Keratinocyte (primary cell): ENCODE results near the gene CCDC102A. TPM values are rescaled to one million over a fixed set of nuclear protein-coding genes. Genes with fewer than 3 reads are reported as not detected.

Experiments
- DNase-seq: peaks from one replicate; pipeline ENCODE4 v3.0.0-alpha.2; 2011; ENCODE audit warnings: low read depth, missing footprints, low spot score
- FAIRE-seq: peaks from 2 replicates; lab custom pipeline; 2011; peaks lifted over from hg19 to GRCh38; lab: Jason Lieb, UNC
- H2AFZ ChIP-seq: 2 replicates; pipeline ENCODE4 v1.6.0; 2012; ENCODE audit warnings: low read length, control low read depth, inconsistent platforms; ENCODE audit not compliant: control insufficient read depth
- H3K27ac ChIP-seq: 2 replicates; pipeline ENCODE4 v1.5.1; 2011; ENCODE audit warnings: low read length; ENCODE audit not compliant: control insufficient read depth, insufficient read depth
- H3K27me3 ChIP-seq: 3 replicates; pipeline ENCODE4 v1.6.0; 2011; ENCODE audit warnings: low read length; ENCODE audit not compliant: control insufficient read depth, insufficient read depth; ENCODE audit errors: extremely low read depth
- H3K36me3 ChIP-seq, 2 experiments: 2 replicates in 1 of 2; 3 replicates in 1 of 2; pipeline ENCODE4 v1.5.1; 2011; ENCODE audit warnings: low read length in 2 of 2, mild to moderate bottlenecking in 1 of 2; ENCODE audit not compliant: control insufficient read depth in 2 of 2, insufficient read depth in 2 of 2; ENCODE audit errors: extremely low read depth in 1 of 2
- H3K4me1 ChIP-seq: 3 replicates; pipeline ENCODE4 v1.5.1; 2011; ENCODE audit warnings: low read length; ENCODE audit not compliant: control insufficient read depth, insufficient read depth; ENCODE audit errors: extremely low read depth
- H3K4me2 ChIP-seq: 3 replicates; pipeline ENCODE4 v1.6.0; 2011; ENCODE audit warnings: low read depth, low read length; ENCODE audit not compliant: control insufficient read depth, insufficient read depth; ENCODE audit errors: extremely low read depth
- H3K4me3 ChIP-seq, 3 experiments: fragments of 200-600 bp in 1 of 3; sonication (generic) in 1 of 3; 2 replicates in 2 of 3; 3 replicates in 1 of 3; pipeline ENCODE4 v1.5.1; 2011 to 2016; ENCODE audit warnings: low read length in 3 of 3, mild to moderate bottlenecking in 3 of 3, control low read depth in 2 of 3, inconsistent platforms in 1 of 3, low read depth in 1 of 3, mixed read lengths in 1 of 3, mixed run types in 1 of 3, moderate library complexity in 1 of 3; ENCODE audit not compliant: control insufficient read depth in 2 of 3, insufficient read depth in 2 of 3; ENCODE audit errors: extremely low read depth in 1 of 3
- H3K79me2 ChIP-seq: 2 replicates; pipeline ENCODE4 v1.6.0; 2012; ENCODE audit warnings: low read length; ENCODE audit not compliant: control insufficient read depth, insufficient read depth
- H3K9ac ChIP-seq: 3 replicates; pipeline ENCODE4 v1.6.0; 2011; ENCODE audit warnings: low read length; ENCODE audit not compliant: control insufficient read depth, insufficient read depth; ENCODE audit errors: extremely low read depth
- H3K9me1 ChIP-seq: 3 replicates; pipeline ENCODE4 v1.6.0; 2011; ENCODE audit warnings: low read length; ENCODE audit not compliant: control insufficient read depth, insufficient read depth; ENCODE audit errors: extremely low read depth
- H3K9me3 ChIP-seq: 2 replicates; pipeline ENCODE4 v1.5.1; 2012; ENCODE audit warnings: low read depth, low read length; ENCODE audit not compliant: control insufficient read depth
- H4K20me1 ChIP-seq: 3 replicates; pipeline ENCODE4 v1.6.0; 2011; ENCODE audit warnings: low read length; ENCODE audit not compliant: control insufficient read depth, insufficient read depth; ENCODE audit errors: extremely low read depth
- EZH2 ChIP-seq: IDR thresholded peaks from one replicate; pipeline ENCODE4 v1.6.1; 2012; ENCODE audit warnings: inconsistent platforms, mild to moderate bottlenecking, low read length, moderate library complexity
- dilution Hi-C: fragments of 300-500 bp; cut with MboI; formaldehyde crosslinking; loops from one replicate; pipeline ENCODE4 v1.7.0; 2020; ENCODE audit warnings: low sequenced_read_pairs; ENCODE audit not compliant: extremely low pct_ligation_motif_present
- polyA plus RNA-seq, 5 experiments: library from polyadenylated mRNA; depleted of rRNA in 3 of 5; stranded (reverse) in 3 of 5; stranded (forward) in 1 of 5; unstranded in 1 of 5; fragments of >200 nt; gene quantifications; 1 replicate in 1 of 5; 2 replicates in 3 of 5; 3 replicates in 1 of 5; pipeline versions ENCODE4 v1.2.1 to v1.2.3, GENCODE V29; 2011 to 2012; ENCODE audit warnings: missing spikeins in 2 of 5, low read depth in 1 of 5, low replicate concordance in 1 of 5
- TF ChIP-seq, protein P1 (sequence below), 3 experiments: IDR thresholded peaks in 1 of 3; conservative IDR thresholded peaks in 1 of 3; optimal IDR thresholded peaks in 1 of 3; 2 replicates in 2 of 3; 3 replicates in 1 of 3; pipeline versions ENCODE3 to v1.5.1; 2011; ENCODE audit warnings: low read length in 3 of 3, mild to moderate bottlenecking in 3 of 3, moderate library complexity in 2 of 3, control low read depth in 1 of 3, inconsistent platforms in 1 of 3; ENCODE audit not compliant: insufficient read depth in 2 of 3; ENCODE audit errors: extremely low read depth in 1 of 3

CCDC102A gene
- polyA plus RNA-seq, 1 donor (not counting 4 experiments of a cell fraction or from before 2014, with no cell fraction given): 2.2 TPM

DNA sequence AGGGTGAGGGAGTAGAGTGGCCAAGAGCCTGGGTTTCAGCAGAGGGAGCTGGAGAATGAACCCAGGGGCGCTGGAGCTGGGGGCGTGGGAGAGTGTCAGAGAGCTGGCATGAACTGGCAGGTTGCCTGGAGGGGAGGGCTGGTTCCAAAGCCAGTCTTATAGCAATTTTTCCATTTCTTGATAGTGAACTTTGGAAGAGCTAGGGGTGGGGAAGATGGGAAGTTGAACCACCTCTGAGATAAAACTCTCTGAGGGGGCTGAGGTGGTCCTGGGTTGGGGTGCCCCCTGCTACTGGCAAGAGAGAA is 42.9 kb upstream of the CCDC102A start:
- Histone ChIP-seq H3K4me3 (no peak overlapping the region), H3K9me1 (no peaks in the 10 kb centered on the region), H3K27me3 (no peaks in the 10 kb centered on the region), H3K9me3 (no peaks in the 10 kb centered on the region), H4K20me1 (no peaks in the 10 kb centered on the region), H3K4me1 (no peaks in the 10 kb centered on the region), H3K9ac (no peak overlapping the region), H3K36me3 (no peaks in the 10 kb centered on the region), H3K4me2 (no peak overlapping the region), H3K79me2 (no peaks in the 10 kb centered on the region), H2AFZ (no peak overlapping the region), H3K27ac (no peak overlapping the region)
- no peak for TF ChIP-seq EZH2
- TF ChIP-seq, protein P1, sequence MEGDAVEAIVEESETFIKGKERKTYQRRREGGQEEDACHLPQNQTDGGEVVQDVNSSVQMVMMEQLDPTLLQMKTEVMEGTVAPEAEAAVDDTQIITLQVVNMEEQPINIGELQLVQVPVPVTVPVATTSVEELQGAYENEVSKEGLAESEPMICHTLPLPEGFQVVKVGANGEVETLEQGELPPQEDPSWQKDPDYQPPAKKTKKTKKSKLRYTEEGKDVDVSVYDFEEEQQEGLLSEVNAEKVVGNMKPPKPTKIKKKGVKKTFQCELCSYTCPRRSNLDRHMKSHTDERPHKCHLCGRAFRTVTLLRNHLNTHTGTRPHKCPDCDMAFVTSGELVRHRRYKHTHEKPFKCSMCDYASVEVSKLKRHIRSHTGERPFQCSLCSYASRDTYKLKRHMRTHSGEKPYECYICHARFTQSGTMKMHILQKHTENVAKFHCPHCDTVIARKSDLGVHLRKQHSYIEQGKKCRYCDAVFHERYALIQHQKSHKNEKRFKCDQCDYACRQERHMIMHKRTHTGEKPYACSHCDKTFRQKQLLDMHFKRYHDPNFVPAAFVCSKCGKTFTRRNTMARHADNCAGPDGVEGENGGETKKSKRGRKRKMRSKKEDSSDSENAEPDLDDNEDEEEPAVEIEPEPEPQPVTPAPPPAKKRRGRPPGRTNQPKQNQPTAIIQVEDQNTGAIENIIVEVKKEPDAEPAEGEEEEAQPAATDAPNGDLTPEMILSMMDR (optimal IDR thresholded peaks at IDR 0.05 in 1 of 3, IDR thresholded peaks at IDR 0.05 in 1 of 3, conservative IDR thresholded peaks at IDR 0.05 in 1 of 3; ENCODE audit: extremely low read depth in 1 of 3, insufficient read depth in 2 of 3, low read length in 3 of 3): no peak
- FAIRE-seq (no peak), DNase-seq (no peak)
- dilution Hi-C loops: no loop called here

DNA sequence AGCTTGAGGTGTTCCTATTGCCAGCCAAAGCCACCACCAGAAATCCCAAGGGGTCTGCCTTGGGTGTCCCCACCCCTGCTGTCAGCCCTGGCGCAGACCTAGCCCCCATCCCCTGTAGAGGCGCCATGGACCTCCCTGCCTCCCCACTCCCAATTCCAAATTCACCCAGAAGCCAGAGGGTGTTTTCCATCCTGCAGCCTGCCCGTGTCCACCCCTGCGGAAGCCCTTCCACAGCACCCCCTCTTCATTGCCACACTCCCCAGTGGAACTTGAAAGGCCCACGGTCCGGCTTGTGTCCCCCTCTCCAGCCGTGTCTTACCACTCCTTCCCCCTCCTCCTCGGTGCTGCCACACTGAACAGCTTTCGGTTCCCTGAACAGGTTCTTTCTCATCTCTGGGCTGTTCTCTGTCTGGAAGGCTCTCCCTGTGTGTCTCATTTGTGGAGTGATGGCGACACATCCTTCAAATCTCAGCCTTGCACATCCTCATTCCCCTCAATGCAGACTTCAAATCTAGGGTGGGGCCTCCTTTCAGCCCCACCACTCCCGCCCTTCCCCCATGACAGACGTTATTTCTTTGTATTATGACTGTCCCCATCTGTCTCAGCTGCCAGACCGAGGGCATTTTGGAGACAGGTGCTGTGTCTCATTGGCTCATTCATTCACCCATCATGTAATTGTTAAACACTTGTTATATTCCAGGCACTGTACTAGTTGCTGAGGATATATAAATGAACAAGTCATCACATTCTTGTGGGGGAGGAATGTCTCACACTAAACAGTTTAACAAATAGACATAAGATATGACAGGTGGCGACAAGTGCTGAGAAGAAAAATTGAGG is 42.4 kb upstream of the CCDC102A start:
- Histone ChIP-seq H3K27me3 (no peaks in the 10 kb centered on the region), H3K9ac (no peak overlapping the region), H3K79me2 (no peaks in the 10 kb centered on the region), H3K4me1 (no peaks in the 10 kb centered on the region), H3K4me2 (no peak overlapping the region), H3K9me3 (no peaks in the 10 kb centered on the region), H3K36me3 (no peaks in the 10 kb centered on the region), H4K20me1 (no peaks in the 10 kb centered on the region), H3K9me1 (no peaks in the 10 kb centered on the region), H2AFZ (no peak overlapping the region), H3K4me3 (no peak overlapping the region), H3K27ac (no peak overlapping the region)
- FAIRE-seq (no peak), DNase-seq (no peak)
- TF ChIP-seq, protein P1 (optimal IDR thresholded peaks at IDR 0.05 in 1 of 3, IDR thresholded peaks at IDR 0.05 in 1 of 3, conservative IDR thresholded peaks at IDR 0.05 in 1 of 3; ENCODE audit: extremely low read depth in 1 of 3, insufficient read depth in 2 of 3, low read length in 3 of 3): no peak
- TF ChIP-seq EZH2: no peak
- dilution Hi-C loops: no loop called here
